ENCODE measurements around the gene SEC16A.

DNA sequence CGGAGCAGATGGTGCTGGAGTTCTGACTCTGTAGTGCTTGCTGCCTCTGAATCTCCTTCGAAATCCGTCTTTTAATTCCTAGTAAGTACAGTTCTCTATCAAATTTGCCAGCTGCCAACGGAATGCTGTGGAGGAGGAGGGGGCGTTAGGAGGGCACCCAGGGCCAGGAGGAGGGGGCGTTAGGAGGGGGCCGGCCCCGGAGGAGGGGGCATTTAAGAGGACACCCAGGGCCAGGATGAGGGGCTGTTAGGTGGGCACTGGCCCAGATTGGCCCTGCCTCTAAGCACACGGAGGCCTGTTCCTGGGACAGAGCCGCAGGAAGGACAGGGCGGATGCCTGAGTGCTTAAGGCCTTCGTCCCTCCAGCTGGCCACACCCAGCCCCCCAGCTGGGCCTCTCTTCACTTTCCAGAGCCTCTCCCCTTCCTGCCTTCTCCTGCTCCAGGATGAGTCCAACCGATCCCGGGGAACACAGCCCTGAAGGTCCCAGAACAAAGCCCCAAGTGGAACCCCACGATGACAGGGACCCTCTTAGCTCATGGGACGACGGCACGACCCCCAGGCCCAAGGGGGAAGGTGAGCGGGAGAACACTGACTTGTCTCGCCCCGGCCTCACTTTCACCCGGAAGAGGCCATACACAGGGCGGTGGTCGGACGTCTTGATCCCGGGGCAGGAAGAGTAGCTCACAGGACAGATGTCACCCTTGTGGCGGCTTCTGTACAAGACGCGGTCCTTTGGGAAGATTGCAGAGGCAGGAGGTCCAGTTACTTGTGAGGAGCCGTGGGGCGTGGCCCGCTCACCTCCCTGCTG is 53.0 kb downstream of the SEC16A start:
- TF ChIP-seq, protein P1, sequence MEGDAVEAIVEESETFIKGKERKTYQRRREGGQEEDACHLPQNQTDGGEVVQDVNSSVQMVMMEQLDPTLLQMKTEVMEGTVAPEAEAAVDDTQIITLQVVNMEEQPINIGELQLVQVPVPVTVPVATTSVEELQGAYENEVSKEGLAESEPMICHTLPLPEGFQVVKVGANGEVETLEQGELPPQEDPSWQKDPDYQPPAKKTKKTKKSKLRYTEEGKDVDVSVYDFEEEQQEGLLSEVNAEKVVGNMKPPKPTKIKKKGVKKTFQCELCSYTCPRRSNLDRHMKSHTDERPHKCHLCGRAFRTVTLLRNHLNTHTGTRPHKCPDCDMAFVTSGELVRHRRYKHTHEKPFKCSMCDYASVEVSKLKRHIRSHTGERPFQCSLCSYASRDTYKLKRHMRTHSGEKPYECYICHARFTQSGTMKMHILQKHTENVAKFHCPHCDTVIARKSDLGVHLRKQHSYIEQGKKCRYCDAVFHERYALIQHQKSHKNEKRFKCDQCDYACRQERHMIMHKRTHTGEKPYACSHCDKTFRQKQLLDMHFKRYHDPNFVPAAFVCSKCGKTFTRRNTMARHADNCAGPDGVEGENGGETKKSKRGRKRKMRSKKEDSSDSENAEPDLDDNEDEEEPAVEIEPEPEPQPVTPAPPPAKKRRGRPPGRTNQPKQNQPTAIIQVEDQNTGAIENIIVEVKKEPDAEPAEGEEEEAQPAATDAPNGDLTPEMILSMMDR (IDR thresholded peaks at IDR 0.05) = no peak
- no peak for TF ChIP-seq EP300 (IDR thresholded peaks at IDR 0.05)
